GM12801 (cell line): ENCODE results near the gene ARHGAP42.

Experiments used
- CTCF ChIP-seq: IDR thresholded peaks from one replicate; pipeline ENCODE4 v1.5.1; 2011; ENCODE audit warnings: control low read depth; ENCODE audit not compliant: insufficient read length; ENCODE audit errors: extremely low read depth

ARHGAP42 gene

GRCh38 chr11:100970283-100971164 is 283.4 kb downstream of the ARHGAP42 start:
- no peak for TF ChIP-seq CTCF

- no peak for TF ChIP-seq CTCF
These were observed 285.0 kb downstream of the ARHGAP42 start for GRCh38 chr11:100972046-100972445.

DNA sequence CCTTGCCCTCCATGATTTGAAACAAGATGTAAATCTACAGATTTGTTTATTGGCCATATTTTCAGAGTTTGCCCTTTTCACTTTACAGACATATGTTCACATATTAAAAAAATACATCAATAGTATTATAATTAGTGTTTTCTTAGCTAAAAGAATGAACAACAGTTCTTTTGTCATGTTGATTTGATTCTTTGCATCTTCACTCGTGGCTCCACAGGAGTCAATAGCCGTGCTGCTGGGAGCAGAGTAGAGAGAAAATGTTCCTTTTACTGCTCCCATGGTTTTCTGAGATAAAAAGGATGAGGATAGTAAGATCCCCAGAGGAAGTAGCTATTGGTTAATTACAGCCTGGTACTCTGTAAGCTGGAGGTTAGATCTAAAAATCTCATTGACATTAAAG is 291.4 kb downstream of the ARHGAP42 start:
- no peak for TF ChIP-seq CTCF

DNA sequence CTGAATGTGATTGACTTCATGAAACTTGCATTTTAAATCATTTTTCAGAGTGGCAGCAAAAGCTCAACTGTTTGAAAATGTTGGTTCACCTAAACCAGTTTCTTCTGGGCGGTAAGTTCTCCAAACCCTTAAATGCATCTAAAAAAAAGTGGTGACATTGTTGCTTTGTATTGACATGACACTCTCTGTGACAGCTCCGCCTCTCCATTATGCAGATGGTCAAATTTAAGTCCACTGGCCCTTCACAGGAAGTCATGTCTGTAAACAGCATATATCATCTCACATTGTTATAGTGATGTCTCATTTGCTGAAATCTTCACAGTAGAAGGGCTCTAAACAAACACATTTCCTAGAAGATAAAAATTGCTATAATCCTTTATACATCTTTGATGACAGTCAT is 291.9 kb downstream of the ARHGAP42 start:
- TF ChIP-seq CTCF: no peak

DNA sequence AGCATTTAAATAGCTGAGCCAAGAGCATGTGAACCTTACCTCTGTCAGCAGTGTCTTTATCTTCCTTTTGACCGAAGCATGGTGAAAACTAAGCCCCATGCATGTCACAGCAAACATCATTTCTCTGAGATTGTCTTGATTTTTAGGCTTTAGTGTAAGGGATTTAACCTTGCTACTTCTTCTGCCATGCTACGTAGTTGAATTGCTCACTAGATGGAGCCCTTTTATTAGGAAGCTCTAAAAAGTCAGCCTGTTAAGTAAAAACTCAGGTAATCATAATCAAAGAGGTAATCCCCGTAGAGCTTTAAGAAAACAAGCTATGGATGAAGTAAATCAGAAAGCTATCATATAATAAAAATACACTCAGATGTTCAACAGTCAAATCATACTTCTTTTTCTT is 293.1 kb downstream of the ARHGAP42 start:
- TF ChIP-seq CTCF: no peak

DNA sequence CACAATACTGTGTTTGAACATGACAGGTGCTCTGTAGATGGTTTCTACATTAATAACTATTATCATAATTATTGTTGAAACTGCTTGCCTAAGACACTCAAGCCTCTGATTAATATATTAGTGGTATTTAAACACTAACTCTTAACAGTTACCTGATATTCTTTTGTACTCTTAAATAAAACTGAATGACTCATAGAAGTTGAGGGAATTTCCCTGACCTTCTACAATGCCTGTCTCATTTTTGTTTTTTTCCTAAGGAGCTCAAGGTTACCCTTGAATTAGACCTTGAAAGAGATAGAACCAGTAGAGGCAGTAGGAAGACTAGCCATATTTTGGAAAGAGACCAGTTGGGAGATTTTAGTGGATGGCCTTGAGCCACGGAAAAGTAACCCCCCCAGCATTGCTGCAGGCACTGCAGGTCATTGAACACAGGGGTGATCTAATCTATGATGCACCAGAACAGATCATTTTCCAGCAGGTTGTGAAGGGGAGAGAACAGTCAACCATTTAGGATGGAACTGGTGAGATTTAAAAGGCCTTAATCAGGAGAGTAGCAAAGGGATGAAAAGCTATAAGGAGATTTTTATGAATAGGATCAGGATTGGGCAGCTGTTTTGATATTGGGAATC is 294.2 kb downstream of the ARHGAP42 start:
- TF ChIP-seq CTCF: no peak

DNA sequence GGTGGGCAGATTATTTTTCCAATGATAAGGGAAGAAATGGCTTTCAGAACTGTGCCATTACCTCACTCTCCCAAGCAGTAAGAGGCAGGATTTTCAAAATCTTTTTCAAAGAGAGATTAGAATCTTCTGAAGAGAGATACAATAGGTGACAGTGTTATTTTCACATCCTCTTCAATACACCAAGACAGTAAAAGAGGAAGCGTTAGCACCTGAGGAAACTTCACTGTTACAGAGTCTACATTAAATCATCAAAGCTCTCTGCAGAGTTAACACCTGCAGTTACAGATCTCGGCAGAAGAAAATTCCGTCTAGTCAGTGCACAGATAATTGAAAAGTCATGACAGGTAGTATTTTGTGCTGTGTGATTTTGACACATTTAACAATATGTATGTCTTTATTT is 297.6 kb downstream of the ARHGAP42 start:
- no peak for TF ChIP-seq CTCF
